Epithelial cell of esophagus (primary cell): ENCODE results near the gene GPRC5B.

ENCODE experiments used
- DNase-seq: peaks from one replicate; pipeline ENCODE4 v3.0.0; 2010; ENCODE audit warnings: low read depth
- H3K4me3 ChIP-seq: 2 replicates; pipeline ENCODE4 v1.5.1; 2011; ENCODE audit warnings: mild to moderate bottlenecking, low read length, control low read depth
- CTCF ChIP-seq: IDR thresholded peaks from 2 replicates; pipeline ENCODE4 v1.5.1; 2011; ENCODE audit warnings: low read depth, mild to moderate bottlenecking, low read length, control low read depth, inconsistent platforms; ENCODE audit not compliant: insufficient read depth; ENCODE audit errors: missing control alignments

GPRC5B gene

DNA sequence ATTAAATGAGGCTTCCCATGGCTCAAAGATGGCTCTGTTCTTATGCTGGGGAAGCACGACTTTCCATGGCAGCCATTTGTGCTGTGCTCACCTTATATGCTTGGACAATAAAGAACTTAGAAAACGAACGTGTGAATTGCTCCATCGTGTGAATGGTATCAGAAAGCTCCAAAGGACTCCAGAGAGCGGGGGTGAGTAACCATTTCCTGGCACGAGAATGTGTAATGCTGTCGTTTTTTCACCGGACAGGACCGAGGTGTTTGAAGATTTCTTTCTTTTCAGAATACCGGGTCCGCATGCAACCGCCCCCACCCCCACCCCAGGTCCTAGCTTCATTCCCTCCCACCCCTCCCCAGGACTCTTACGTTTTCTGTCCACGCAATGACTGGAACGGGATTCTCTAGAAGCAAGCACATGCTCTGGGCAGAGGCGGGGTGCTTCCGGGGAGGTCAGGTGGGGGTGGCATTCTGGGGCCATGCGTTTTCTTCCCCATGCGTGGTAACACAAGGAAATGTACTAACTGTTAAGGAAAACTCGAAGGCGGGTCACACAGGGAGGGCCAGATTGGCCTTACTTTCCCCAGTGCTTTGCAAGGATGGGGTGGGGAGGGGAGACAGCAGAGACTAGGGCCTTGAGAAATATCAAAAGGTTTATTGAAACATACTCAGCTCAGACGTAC lies 26.2 kb downstream of the GPRC5B start:
- no peak overlapping the region for H3K4me3 ChIP-seq
- DNase-seq: peak; percentile 60
- no peak for TF ChIP-seq CTCF

DNA sequence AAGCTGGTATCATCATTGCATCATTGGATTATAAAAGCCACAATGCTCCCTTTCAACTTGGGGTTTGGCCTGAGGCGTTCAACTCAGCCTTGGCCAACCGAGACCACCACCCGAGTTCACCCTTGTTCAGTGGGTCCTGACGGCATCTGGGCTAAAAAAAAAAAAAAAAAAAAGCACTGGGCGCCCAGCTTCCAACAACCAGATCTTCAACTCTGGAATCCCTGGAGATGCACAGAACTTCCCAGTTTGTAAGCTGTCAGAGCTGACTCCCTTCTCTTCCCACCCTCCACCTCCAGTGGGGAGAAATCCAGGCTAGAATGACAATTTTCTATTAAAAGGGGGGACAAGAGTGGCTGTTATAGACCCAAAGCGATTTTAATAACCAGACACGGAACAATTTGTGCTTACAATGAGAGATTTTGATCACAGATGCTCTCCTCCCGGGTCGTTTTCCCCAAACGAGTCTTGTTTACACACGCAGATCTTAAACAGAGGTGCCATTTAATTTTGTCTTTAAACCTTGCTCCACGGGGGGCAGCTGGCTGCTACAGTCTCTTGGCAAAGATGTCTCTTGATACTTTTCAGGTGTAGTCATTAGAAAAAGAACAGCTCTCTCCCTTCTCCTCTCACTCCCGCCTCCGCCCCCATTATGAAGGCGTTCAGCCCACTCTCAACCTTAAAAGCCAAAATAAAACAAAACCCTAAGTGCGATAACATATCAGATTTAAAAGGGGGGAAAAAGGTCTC lies 26.9 kb downstream of the GPRC5B start:
- no peak overlapping the region for H3K4me3 ChIP-seq
- TF ChIP-seq CTCF: no peak
- DNase-seq: no peak

DNA sequence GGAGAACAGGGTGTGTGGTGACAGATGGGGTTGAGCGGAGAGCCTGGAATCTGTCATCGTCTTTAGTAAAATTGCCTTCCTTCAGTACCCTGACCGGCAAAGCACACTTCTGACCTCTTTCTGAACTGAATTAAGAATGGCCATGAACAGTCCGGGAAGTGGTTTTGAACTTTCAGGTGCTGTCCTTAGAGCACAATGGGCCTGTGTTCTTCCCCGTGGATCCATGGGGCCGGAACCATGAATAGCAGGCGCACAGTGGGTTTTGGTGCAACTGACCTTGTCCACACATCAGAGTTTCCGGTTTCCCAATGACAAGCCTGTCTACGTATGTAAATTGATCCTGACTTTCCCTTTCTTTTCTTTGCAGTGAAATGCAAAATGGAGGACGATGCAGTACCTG lies 28.5 kb downstream of the GPRC5B start:
- DNase-seq: no peak
- TF ChIP-seq CTCF: no peak
- no peak overlapping the region for H3K4me3 ChIP-seq

DNA sequence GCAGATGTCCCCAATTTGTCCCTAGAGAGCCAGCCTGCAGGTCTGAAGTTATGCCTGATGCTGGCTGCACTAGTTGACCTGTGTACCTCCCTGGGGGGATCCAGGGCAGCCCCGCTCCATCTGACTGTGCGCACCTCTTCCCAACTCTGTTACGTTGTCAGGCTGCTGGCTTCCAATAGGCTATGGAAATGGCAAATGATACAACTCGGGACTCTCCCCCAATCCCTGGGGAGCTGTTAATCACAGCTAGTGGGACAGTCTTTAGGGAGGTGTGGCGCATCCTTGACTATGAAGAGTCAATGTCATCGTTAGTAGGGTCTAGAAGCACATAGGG lies 30.1 kb downstream of the GPRC5B start:
- H3K4me3 ChIP-seq: no peak overlapping the region
- DNase-seq: no peak
- no peak for TF ChIP-seq CTCF

DNA sequence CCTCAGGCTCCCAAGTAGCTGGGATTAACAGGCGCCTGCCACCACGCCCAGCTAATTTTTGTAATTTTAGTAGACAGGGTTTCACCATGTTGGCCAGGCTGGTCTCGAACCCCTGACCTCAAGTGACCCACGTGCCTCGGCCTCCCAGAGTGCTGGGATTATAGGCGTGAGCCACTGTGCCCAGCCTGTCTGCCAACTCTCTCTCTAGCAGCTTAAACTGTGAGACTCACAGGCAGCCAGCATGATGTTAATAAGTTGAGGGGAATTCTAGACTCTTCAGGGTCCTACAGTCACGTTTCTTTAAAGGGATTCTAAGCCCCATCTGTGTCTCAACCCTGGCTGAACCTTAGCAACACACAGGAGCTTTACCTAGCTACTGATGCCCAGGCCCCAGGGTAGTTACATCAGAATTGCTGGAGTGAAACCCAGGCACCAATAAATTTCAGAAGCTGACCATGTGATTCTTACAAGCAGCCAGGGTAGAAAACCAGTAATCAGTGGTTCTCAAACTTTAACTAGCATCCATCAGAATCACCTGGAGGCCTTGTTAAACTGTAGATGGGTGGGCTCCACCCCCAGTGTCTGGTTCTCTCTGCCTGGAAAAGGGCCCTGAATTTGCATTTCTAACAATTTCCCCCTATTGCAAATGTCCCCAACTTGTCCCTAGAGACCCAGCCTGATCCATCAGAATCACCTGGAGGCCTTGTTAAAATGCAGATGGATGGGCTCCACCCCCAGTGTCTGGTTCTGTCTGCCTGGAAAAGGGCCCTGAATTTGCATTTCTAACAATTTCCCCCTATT lies 30.7 kb downstream of the GPRC5B start:
- no peak for TF ChIP-seq CTCF
- no peak overlapping the region for H3K4me3 ChIP-seq
- no peak for DNase-seq

DNA sequence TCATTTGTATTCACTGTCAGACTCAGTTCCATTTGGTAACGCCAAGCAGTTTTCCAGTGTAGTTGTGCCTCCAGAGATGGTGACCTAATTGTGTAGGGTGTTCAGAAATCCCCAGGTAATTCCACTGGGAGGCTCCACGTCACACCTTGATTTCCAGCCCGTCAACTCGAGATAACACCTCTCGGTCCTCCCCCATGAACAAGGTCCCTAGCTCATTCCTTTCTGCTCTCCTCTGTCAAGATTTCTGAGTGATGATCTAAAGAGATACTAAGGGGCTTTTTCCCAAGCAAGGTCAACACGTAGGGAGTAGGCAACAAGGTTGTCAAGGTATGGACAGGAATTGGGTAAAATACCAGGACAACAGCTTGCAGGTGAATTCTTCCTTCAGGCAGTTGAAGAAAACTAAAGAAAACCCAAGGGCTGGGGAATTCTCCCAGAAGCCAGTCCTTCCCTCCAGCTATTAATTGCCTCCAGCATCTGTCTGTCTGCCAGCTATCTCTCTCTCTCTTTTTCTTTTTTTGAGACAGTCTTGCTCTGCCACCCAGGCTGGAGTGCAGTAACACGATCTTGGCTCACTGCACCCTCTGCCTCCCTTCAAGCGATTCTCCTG lies 31.4 kb downstream of the GPRC5B start:
- no peak for TF ChIP-seq CTCF
- H3K4me3 ChIP-seq: no peak overlapping the region
- DNase-seq: no peak
